ENCODE measurements around the gene PBX1.

DNA sequence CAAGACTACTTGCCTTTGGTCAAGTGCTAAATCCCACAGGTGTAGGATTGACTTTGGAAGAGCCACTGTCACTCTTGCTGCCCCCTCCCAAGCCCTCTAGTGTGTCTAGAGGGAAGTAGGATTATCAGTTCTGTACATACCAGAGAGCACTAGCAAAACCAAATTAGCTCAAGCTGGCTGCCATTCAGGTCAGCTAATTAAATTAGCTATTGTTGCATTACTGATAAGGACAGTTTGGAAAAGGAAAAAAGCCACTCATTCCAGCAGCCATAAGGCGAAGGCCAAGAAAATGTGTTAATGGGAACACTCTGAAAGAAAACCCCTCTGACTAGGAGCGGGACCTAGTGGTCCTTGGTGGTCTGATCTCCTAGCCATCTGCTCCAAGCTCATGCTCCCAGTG is 321.7 kb downstream of the PBX1 start:
- TF ChIP-seq, protein P1, sequence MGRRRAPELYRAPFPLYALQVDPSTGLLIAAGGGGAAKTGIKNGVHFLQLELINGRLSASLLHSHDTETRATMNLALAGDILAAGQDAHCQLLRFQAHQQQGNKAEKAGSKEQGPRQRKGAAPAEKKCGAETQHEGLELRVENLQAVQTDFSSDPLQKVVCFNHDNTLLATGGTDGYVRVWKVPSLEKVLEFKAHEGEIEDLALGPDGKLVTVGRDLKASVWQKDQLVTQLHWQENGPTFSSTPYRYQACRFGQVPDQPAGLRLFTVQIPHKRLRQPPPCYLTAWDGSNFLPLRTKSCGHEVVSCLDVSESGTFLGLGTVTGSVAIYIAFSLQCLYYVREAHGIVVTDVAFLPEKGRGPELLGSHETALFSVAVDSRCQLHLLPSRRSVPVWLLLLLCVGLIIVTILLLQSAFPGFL (CRISPR knock-in tag; IDR thresholded peaks at IDR 0.05; ENCODE audit: borderline replicate concordance): no peak
- TF ChIP-seq, protein P2, sequence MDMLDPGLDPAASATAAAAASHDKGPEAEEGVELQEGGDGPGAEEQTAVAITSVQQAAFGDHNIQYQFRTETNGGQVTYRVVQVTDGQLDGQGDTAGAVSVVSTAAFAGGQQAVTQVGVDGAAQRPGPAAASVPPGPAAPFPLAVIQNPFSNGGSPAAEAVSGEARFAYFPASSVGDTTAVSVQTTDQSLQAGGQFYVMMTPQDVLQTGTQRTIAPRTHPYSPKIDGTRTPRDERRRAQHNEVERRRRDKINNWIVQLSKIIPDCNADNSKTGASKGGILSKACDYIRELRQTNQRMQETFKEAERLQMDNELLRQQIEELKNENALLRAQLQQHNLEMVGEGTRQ (CRISPR knock-in tag; IDR thresholded peaks at IDR 0.05): no peak
- TF ChIP-seq NR2C2 (CRISPR knock-in tag; IDR thresholded peaks at IDR 0.05): no peak
- TF ChIP-seq, protein P3, sequence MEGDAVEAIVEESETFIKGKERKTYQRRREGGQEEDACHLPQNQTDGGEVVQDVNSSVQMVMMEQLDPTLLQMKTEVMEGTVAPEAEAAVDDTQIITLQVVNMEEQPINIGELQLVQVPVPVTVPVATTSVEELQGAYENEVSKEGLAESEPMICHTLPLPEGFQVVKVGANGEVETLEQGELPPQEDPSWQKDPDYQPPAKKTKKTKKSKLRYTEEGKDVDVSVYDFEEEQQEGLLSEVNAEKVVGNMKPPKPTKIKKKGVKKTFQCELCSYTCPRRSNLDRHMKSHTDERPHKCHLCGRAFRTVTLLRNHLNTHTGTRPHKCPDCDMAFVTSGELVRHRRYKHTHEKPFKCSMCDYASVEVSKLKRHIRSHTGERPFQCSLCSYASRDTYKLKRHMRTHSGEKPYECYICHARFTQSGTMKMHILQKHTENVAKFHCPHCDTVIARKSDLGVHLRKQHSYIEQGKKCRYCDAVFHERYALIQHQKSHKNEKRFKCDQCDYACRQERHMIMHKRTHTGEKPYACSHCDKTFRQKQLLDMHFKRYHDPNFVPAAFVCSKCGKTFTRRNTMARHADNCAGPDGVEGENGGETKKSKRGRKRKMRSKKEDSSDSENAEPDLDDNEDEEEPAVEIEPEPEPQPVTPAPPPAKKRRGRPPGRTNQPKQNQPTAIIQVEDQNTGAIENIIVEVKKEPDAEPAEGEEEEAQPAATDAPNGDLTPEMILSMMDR (IDR thresholded peaks at IDR 0.05): no peak
- no peak for TF ChIP-seq ZNF416 (CRISPR knock-in tag; IDR thresholded peaks at IDR 0.05)
